ENCODE results near the gene RAPGEF1.
"Not testable (repeated sequence)": the region's sequence is repeated elsewhere in the genome, so short reads cannot be mapped to it uniquely, and the experiment has no call there.

The RAPGEF1 gene, protein sequence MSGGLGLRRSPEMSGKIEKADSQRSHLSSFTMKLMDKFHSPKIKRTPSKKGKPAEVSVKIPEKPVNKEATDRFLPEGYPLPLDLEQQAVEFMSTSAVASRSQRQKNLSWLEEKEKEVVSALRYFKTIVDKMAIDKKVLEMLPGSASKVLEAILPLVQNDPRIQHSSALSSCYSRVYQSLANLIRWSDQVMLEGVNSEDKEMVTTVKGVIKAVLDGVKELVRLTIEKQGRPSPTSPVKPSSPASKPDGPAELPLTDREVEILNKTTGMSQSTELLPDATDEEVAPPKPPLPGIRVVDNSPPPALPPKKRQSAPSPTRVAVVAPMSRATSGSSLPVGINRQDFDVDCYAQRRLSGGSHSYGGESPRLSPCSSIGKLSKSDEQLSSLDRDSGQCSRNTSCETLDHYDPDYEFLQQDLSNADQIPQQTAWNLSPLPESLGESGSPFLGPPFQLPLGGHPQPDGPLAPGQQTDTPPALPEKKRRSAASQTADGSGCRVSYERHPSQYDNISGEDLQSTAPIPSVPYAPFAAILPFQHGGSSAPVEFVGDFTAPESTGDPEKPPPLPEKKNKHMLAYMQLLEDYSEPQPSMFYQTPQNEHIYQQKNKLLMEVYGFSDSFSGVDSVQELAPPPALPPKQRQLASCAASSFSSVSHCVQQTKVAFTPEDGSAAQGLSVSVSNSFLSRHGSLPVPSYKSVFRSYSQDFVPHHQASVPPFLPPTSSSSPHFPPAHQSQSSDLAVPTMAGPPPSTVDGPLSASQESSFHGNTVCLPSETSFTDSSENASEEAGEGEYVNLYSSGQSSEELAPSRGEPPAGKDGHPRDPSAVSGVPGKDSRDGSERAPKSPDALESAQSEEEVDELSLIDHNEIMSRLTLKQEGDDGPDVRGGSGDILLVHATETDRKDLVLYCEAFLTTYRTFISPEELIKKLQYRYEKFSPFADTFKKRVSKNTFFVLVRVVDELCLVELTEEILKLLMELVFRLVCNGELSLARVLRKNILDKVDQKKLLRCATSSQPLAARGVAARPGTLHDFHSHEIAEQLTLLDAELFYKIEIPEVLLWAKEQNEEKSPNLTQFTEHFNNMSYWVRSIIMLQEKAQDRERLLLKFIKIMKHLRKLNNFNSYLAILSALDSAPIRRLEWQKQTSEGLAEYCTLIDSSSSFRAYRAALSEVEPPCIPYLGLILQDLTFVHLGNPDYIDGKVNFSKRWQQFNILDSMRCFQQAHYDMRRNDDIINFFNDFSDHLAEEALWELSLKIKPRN (N-terminal part only)

DNA sequence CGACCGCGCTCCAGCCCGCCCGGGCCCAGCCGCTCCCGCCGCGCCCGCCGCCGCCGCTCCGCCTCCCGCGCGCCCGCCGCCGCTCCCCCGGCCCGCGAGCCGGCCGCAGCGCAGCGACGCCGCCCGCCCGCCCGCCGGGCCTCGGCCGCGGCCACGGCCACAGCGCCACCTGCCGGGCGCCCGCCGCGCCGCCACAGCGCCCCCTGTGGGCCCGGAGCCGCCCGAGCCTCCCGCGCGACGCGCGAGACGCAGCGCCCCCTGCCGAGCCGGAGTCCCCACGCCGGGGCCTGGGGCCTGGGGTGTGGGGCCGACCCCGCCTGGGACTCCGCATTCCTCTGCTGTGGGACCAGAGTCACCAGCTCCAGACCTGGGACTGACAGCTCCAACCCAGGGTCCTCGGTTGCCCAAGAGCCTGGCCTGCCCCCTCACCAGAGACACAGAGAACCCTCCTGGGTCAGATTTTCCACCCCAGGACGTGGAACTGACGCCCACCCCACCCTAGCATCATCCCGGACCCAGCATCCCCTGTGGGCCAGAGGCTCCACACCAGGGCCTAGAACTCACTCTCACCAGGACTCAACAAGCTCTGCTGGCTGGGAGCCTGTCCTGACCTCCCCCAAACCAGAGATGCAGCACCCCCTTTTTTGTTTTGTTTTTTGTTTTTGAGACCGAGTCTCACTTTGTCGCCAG, at the start of gene RAPGEF1:
RAPGEF1 (minus strand) TSS at position 118 of the 690 bp plus-strand sequence. CDS start 246 bp downstream, outside the sequence.
- DNase-seq: peak; percentile 90

DNA sequence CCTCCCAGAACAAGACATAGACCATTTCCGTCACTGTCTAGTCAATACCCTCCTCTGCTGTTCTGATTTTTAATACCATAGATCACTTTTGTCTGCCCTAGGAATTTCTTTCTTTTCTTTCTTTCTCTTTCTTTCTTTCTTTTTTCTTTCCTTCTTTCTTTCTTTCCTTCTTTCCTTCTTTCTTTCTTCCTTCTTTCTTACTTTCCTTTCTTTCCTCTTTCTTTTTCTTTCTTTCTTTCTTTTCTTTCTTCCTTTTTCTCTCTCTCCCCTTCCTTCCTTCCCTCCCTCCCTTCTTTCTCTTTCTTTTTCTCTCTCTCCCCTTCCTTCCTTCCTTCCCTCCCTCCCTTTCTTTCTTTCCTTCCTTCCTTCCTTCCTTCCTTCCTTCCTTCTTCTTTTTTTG, 49.0 kb upstream of the RAPGEF1 start:
- DNase-seq: no peak

DNA sequence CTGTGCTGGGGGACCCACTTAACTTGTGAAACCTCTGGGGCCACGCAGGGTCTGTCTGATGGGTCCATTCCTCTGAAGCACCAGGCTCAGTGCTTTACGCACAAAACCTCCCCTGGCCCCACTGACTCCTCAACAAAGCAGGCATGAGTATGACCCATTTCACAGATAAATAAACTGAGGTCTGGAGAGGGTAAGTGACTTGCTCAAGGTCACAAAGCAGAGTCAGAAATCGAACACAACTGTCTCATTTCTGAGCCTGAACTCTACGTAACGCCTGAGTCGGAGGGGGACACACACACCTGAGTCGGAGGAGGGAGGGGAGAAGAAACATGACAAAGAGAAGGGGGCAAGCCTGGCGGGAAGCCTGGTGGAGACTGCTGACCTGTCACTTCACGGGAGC, 48.0 kb upstream of the RAPGEF1 start:
- DNase-seq: no peak

DNA sequence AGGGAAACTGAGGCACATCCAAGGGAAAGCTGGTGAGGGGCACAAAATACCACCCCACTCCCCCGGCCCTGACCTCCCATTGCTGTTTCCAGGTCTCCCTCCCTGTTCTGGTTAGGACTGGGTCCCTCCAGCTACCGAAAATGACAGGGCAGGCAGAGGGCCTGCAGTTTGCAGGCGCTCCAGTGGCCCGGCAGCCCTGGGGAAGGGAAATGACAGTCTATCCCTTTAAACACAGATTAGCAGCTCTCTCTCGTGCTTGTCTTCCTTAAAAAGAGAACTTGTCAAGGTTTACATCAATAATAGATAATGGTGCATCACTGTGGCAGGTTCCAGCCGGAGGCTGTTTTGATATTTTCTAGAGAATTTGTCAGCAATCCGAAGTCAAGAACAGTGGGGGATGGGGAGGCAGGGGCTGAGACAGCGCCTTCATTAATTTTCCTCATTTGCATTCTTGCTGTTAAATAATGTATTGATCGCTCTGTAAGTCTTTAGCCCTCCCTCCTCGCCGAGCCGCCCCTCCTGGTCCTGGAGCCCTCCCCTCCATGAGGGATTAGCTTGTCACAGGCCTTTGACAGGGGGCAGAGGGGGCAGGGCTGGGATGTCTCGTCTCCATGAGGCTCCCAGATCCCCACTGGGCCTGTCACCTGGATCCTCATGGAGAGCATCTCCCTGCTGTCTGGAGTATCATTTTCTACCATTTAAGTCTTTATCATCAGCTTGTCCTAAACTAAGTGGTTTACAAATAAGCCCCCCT, 45.0 kb upstream of the RAPGEF1 start:
- DNase-seq: no peak

DNA sequence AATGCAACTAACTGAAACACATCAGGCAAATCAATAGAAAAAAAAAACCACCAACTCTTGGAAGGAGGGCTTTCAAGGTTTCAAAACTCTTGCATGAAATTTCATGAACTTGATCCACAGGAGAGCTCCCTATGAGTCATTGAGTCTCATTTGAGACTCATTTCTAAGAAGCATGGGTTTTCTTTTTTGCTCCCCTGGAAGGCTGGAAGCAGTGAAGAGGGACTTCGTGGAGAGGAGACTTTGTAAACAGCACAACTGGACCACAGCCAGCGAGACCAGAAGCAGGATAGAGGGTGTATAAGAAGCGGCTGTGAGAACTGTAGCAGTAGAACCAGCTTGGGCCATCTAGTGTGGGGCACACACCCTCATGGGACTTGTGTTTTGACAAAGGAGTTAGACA, 41.2 kb upstream of the RAPGEF1 start:
- no peak for DNase-seq

DNA sequence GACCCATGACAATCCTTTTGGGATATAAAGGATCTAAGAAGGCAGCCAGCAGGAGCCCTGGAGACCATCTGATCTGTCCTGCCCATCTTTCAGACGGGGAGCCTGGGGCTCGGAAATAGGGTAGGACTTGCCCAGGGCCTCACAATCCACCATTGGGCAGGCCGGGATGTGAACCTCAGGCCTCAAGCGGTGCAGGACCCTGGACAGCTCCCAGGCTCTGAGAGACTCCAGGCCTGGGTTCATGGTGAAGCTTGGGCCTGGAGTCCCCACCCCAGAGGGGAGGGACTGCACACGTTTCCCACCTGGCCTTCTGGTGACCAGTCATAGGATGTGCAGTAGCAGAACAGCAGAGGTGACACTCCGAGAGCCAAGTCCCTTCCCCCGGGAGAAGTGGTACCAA, 36.6 kb upstream of the RAPGEF1 start:
- peak in 1 of 2 donors; percentile 53 for DNase-seq

DNA sequence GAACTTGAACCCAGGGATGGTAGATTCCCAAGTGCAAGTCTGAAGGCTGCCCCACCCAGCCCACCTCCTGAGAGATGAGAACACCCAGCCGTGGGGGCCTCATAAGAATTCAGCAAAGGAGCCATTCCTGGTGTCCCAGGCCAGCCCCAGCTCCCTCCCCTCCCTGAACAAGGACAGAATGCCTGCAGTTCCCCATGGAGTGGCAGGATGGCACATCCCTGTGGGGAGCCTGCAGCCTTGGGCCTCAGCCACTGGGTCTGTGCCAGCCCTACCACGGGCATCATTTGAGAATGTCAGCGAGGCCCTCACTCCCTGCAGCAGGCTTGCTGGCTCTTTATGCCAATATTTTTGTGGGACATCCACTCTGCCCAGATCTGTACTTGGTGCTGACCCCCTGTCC, 36.2 kb upstream of the RAPGEF1 start:
- no peak for DNase-seq

DNA sequence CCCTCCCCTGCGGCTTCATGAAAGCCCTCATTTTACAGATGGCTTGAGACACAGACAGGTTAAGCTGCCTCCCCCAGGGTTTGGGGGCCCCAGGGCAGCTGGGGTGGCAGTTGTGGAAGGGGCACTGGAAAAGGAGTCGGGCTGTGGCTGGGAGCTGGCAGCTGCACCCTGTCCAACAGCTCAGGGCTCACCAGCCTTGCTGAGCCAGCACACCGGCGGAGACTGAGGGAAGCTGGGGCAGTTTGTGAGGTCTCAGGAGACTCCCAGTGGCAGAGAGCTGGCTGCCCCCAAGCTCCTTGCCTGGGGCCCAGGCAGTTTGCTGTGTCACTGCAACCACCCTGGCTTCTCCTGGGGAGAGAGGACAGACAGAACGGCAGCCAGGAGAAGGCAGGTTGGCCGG, 34.8 kb upstream of the RAPGEF1 start:
- DNase-seq: no peak

DNA sequence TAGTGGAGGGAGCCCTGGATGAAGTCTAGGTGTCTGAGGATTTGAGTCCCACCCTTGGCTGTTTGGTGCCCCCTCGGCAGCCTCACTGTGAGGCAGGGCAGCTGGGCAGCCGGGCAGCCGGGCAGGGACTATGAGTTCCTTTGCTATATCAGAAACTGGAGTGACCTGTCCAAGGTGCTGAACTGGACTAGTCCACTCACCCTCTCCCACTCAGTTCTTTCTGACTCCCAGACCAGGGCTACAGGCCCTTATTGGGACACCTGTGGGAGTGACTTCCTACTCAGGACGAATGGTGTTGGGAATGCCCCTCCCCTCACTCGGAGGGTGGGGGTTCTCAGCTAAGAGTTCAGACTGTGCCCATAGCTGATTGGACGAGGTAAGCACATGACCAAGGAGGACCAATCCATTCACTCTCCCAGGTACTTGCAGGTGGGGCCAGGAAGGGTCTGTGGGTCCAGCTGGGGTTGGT, 34.1 kb upstream of the RAPGEF1 start:
- peak; percentile 11 to 27 for DNase-seq

DNA sequence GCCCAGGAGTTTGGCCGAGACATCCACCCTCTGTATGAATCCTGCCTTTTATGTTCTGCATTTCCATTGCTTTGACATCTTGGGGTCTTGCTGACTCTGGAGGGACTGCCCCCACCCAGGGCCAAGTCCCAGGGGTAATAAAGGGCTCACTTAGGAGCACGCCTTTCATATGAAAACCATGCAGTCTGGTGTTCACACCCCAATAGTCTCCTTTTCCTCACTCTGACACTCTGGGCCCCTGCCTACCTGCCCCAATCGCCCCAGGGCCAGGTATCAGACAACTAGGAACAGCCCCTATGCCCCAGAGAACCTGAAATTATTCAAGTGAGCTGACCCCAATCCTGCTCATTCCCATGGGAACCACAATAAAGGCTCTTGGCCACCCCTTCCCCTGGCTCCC, 33.1 kb upstream of the RAPGEF1 start:
- no peak for DNase-seq

DNA sequence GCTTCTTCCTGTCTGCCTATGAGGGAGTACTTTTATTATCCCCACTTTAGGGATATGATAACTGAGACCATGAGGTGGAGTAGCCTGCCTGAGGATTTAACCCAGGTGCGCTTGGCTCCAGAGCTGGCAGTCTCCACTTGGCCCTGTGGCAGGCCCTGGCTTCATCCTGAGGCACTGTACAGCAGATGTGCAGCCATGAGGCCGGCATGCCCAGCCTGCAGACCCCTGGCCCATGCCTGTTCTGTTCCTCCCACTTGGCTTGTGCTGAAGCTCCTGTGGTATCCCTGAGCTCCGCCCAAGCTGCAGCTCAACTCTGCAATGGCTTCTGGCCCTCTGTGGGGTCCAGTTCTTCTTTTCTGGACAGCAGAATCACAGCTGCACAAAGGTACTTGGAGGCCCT, 31.8 kb upstream of the RAPGEF1 start:
- DNase-seq: no peak

DNA sequence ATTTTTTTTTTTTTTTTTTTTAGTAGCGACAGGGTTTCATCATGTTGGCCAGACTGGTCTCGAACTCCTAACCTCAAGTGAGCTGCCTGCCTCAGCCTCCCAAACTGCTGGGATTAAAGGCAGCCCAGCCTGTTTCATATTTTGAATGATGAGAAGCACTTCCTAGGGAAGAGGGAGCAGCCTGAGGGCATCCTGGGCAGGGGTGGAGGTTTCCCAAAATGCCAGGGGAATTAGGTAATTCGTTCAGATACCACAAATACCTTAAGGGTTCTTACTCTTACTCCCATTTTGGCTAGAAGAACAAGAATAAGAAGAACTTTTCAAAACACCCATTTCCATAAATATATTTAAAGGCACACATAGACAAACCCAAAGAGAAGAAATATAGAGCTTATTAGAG, 29.5 kb upstream of the RAPGEF1 start:
- DNase-seq: no peak

DNA sequence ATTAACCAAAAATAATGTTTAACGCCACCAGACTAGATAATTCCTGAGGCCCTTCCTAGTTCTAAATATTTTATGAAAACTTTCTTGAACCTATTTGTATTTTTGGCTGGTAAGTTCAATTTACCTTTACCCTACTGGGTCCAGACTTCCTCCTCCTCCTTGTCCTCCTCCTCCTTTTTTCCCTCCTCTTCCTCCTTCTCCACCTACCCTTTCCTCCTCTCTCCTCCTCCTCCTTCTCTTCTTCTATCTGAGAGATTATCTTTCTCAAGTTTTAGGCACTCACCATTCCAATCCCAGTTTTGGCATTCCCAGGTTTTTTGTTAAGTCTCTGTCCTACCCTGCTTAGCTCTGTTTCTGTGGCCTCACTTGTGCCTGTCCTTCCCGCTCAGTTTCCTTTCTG, 24.7 kb upstream of the RAPGEF1 start:
- DNase-seq: no peak

DNA sequence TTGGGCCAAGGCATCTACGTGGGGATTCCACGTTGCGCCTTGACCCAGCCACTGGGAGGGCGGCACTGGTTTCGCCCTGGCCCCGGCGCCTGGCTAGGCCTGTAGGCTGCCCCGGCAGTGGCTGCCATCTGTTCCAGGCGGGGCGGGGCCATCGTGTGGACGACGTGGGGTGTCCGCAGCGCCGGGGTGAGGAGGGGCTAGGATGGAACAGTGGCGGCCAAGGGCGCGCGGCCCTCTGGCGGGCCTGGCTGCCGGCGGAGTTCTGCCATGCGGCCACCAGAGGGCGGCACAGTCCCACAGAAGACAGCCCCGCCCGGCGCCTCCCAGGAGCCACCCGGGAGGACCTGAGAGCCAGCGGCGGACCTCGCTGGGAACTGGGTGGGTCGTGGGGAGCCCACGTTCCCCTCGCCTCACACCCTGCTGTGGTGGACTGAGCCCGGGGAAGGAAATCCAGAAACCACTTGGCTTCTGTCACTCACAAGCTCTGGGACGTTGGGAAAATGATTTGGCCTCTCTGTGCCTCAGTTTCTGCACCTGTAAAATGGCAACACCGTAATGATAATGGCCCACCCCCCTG, 22.6 kb upstream of the RAPGEF1 start:
- DNase-seq: peak; percentile 84 to 86

DNA sequence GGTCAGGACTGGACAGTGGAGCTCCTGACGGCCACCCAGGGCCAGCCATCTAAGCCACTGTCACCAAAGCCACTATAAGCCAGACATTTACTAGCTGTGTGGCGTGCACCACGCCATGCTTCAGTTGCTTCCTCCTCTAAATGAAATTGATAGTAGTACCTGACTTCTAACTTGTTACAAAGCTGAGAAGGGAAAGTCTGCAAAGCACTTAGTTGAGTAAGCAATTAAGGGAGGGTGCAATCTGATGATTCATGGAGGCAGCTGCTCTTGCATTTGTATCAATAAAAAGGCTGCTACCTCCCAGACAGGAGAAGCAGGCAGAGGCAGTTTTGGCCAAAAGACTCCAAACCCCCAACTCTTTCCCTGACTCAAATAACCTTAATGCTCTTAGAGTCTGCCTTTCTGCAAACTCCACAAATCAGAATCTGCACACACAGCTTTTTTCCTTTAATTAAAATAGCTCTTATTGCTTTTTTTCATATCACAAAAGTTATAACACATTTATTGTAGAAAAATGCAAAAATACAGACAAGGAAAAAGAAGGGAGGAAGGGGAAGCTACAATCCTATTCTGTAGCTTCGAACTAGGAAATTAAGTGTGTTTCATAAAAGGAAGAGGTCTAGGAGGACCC, 19.3 kb upstream of the RAPGEF1 start:
- no peak for DNase-seq

DNA sequence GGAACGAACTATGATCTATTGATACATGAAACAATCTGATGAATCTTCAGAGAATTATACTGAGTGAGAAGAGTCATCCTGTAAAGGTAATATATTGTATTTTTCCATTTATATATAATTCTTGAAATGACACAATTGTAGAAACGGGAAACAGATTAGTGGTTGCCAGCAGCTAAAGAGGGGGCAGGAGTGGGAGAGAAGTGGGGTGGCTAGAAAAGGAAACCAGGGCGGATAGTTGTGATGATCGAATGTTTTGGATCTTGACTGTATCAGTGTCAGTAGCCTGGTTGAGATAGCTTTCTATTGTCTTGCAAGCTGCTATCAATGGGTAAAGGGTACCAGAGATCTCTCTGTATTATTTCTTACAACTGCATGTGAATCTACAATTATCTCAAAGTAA, 17.7 kb upstream of the RAPGEF1 start:
- DNase-seq: no peak

DNA sequence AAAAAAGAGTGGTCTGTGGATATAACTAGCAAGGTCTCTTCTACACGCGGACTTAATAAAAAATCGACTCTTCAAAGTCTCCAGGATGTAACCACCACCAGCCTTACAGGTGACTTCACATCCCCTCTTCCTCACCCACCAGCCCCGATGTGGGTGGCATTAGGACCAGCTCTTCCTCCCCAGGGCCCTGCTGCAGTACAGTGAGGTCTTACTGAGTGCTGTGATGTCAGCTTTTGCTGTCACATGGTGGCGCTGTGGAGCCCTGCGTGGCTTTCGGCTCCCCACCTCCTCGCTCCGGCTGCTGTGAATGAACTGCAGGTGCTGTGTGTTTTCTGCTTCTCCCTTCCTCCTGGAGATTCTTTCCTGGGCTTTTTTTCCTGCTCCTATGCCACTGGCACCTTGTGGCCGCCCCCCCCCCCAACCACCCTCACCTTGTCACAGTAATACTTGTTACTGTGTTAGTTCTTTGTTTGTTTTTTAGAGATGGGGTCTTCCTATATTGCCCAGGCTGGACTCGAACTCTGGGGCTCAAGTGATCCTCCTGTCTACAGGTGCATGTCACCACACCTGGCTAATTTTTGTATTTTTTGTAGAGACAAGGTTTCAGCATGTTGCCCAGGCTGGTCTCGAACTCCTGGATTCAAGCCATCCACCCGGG, 15.8 kb upstream of the RAPGEF1 start:
- peak; percentile 91 to 93 for DNase-seq

DNA sequence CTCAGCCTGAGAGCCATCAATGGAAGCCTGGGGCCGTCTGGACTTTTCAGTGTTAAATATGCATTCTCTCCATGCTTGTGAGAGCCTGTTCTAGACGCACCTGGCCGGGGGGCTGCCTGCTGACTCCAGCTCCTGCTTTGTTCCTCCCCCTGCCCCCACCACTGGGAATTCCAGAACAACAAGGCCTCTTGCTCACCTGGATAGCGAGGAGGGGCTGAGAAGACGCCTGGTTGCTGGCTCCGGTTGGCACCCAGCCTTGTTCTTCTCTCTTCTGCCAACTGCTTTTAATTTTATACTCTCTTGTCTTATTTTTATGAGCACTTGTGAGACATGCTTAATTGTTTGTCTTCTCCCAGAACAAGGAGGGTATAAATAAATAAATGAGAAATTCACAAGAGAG, 15.0 kb upstream of the RAPGEF1 start:
- no peak for DNase-seq

DNA sequence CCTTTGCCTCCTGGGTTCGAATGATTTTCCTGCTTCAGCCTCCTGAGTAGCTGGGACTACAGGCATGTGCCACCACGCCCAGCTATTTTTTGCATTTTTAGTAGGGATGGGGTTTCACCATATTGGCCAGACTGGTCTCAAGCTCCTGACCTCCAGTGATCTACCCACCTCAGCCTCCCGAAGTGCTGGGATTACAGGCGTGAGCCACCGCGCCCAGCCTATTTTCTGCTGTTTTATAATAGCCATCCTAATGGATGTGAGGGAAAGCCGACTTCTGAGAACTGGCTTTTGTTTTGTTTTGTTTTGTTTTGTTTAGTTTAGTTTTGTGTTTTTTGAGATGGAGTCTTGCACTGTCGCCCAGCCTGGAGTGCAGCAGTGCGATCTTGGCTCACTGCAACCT, 13.9 kb upstream of the RAPGEF1 start:
- DNase-seq: not testable (repeated sequence)

DNA sequence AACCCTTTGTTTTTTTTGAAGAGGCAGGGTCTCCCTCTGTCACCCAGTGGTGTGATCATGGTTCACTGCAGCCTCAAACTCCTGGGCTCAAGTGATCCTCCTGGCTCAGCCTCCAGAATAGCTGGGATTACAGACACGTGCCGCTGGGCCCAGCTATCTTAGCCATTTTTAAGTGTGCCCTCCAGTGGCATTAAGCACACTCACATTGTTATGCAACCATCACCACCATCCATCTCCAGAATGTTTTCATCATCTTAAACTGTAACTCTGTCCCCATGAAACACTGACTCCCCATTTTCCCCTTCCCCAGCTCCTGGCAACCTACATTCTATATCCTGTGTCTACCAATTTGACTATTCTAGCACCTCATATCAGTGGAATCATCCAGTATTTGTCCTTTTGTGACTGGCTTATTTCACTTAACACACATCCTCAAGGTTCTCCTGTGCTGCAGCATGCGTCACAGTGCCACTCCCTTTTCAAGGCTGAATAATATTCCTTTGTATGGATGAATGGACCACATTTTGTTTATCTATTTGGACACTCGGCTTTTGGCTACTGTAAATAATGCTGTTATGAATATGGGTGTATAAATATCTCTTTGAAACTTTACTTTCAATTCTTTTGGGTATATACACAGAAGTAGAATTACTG, 12.5 kb upstream of the RAPGEF1 start:
- no peak for DNase-seq

Measured in stimulated activated CD4-positive, alpha-beta T cell treated with anti-CD3 and anti-CD28 coated beads, Interleukin-2, amount 100 ng/mL, for 24 hours (primary cell).